BE2C (cell line): ENCODE measurements around the gene SNX32.

Experiments used
- DNase-seq: peaks from one replicate; pipeline ENCODE4 v3.0.0-alpha.2; 2020
- H3K27me3 ChIP-seq: fragments of 250-450 bp; sonication (Bioruptor Pico); 2 replicates; pipeline ENCODE4 v1.5.1; 2020; ENCODE audit warnings: mild to moderate bottlenecking
- H3K36me3 ChIP-seq: fragments of 250-450 bp; sonication (Bioruptor Pico); 2 replicates; pipeline ENCODE4 v1.5.1; 2020; ENCODE audit warnings: mild to moderate bottlenecking
- H3K4me1 ChIP-seq: fragments of 250-450 bp; sonication (Bioruptor Pico); 2 replicates; pipeline ENCODE4 v1.5.1; 2020
- H3K4me3 ChIP-seq: 2 replicates; pipeline ENCODE4 v1.5.1; 2011; ENCODE audit warnings: low read depth, low read length
- H3K9me3 ChIP-seq: fragments of 250-450 bp; sonication (Bioruptor Pico); 2 replicates; pipeline ENCODE4 v1.5.1; 2020
- TF ChIP-seq, protein P1 (sequence below): IDR thresholded peaks from 2 replicates; pipeline ENCODE4 v1.5.1; 2012; ENCODE audit warnings: mild to moderate bottlenecking, low read depth, low read length

The SNX32 gene

DNA sequence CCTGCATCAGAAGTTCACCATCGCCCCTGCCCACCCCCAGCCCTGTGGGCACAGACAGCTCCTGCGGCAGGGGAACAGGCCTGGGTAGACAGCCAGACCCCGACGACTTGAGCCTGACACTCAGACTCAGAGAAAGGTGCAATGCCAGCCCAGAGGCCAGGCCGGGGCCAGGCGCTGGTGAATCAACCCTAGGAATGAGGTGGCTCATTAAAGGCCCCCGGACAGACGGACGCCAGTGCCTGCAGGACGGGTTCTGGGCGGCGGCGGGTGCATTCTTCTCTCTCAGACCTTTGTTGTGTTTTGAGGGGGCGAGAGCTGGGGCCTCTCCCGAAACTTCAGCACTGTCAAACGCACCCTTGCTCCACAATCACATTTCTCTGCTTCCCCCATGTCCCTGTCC is 41.3 kb upstream of the SNX32 start:
- Histone ChIP-seq H3K4me1 (no peaks in the 10 kb centered on the region), H3K4me3 (no peak overlapping the region), H3K9me3 (no peaks in the 10 kb centered on the region), H3K36me3 (no peaks in the 10 kb centered on the region), H3K27me3 (peaks cover 35% of the 10 kb centered on the region)
- TF ChIP-seq, protein P1, sequence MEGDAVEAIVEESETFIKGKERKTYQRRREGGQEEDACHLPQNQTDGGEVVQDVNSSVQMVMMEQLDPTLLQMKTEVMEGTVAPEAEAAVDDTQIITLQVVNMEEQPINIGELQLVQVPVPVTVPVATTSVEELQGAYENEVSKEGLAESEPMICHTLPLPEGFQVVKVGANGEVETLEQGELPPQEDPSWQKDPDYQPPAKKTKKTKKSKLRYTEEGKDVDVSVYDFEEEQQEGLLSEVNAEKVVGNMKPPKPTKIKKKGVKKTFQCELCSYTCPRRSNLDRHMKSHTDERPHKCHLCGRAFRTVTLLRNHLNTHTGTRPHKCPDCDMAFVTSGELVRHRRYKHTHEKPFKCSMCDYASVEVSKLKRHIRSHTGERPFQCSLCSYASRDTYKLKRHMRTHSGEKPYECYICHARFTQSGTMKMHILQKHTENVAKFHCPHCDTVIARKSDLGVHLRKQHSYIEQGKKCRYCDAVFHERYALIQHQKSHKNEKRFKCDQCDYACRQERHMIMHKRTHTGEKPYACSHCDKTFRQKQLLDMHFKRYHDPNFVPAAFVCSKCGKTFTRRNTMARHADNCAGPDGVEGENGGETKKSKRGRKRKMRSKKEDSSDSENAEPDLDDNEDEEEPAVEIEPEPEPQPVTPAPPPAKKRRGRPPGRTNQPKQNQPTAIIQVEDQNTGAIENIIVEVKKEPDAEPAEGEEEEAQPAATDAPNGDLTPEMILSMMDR = no peak
- DNase-seq = no peak

DNA sequence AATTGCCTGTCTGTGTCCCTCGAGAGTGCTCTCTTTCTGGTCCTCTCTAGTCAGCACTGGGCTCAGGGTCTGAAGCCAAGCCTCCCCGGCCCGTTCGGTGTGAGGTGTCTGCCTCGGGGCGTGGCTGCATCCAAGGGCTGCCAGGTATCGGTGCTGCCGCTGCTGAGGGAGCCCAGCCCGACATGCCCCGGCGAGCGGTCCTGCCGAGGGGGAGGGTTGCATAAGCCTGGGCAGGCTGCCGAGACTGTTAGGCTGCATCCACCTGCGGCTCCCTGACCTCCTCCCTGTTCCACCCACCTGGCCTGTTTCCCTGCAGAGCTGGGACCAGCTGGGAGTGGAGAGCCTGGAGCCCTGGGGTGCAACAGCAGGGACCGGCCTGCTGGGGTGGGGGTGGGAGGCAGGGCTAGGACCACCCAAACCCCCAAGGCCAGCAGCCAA is 40.6 kb upstream of the SNX32 start:
- Histone ChIP-seq H3K27me3 (peaks cover 31% of the 10 kb centered on the region), H3K4me3 (no peak overlapping the region)
- DNase-seq = no peak

DNA sequence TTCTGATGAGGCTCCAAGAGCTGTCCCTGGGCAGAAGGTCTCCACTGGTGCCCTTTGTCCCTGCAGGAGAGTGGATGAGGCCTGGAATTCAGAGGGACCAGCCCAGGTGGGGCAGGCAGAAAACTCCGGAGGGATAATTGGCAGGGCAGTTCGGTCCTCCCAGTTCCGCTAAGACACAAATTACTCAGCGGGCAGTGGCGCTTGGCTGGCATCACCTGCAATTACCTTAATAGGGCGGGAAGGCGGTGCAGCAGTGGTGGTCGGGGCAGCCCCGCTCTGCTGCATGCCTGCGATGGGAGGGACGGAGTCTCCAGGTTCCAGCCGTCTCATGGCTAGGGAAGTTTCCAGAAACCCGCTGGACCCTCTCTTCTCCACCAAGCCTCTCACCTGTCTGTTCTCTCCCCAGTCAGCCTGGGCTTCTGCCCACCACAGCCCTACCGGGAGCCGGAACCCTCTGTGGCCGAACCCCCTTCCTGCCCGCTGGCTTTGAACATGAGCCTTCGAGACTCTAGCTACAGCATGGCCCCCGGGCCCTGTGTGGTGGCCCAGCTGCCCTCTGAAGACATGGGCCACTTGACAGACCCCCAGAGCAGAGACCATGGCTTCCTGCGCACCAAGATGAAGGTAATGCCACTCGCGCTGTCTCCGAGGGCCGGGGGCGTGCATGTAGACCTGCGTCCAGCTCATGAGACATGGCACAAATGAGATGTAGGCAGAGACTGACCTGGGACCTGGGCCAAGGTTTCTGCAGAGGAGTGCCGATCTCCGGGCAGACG is 40.0 kb upstream of the SNX32 start:
- no peaks in the 10 kb centered on the region for H3K9me3 ChIP-seq
- peaks cover 31% of the 10 kb centered on the region for H3K27me3 ChIP-seq
- TF ChIP-seq, protein P1 = no peak
- no peaks in the 10 kb centered on the region for H3K4me1 ChIP-seq
- no peak overlapping the region for H3K4me3 ChIP-seq
- no peaks in the 10 kb centered on the region for H3K36me3 ChIP-seq
- DNase-seq = no peak

More for the DNA sequence above, 40.6 kb upstream of the SNX32 start:
- Histone ChIP-seq H3K9me3 (no peaks in the 10 kb centered on the region), H3K36me3 (no peaks in the 10 kb centered on the region), H3K4me1 (no peaks in the 10 kb centered on the region)
- TF ChIP-seq, protein P1 = no peak

DNA sequence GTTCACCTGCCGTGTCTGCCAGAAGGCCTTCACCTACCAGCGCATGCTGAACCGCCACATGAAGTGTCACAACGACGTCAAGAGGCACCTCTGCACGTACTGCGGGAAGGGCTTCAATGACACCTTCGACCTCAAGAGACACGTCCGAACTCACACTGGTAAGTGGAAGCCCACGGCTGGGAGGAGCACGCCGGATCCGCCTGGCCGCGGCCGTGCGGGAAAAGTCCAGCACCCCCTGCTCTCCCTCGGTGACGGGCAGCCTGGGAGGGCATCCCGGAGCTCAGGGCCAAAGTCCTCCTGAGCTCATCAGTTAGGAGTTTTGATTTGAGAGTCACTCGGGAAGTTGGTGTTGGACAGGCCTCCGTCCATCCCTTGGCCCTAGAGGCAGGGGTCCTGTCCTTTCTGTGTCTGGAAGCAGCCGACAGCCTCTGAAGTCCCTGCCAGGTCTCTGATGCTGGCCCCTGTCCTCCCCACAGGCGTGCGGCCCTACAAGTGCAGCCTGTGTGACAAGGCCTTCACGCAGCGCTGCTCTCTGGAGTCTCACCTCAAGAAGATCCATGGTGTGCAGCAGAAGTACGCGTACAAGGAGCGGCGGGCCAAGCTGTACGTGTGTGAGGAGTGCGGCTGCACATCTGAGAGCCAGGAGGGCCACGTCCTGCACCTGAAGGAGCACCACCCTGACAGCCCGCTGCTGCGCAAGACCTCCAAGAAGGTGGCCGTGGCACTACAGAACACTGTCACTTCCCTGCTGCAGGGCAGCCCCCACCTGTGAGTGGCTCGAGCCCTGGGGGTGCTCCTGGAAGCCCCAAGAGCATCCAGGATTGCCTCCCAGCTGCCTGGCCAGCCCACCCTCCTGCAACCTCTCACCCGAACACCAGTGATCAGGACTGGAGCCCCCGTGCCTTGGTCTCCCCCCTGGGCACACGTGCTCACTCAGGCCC is 38.9 kb upstream of the SNX32 start:
- Histone ChIP-seq H3K9me3 (no peaks in the 10 kb centered on the region), H3K36me3 (no peaks in the 10 kb centered on the region), H3K4me3 (no peak overlapping the region), H3K4me1 (no peaks in the 10 kb centered on the region), H3K27me3 (peaks cover 33% of the 10 kb centered on the region)
- TF ChIP-seq, protein P1 = no peak
- no peak for DNase-seq

DNA sequence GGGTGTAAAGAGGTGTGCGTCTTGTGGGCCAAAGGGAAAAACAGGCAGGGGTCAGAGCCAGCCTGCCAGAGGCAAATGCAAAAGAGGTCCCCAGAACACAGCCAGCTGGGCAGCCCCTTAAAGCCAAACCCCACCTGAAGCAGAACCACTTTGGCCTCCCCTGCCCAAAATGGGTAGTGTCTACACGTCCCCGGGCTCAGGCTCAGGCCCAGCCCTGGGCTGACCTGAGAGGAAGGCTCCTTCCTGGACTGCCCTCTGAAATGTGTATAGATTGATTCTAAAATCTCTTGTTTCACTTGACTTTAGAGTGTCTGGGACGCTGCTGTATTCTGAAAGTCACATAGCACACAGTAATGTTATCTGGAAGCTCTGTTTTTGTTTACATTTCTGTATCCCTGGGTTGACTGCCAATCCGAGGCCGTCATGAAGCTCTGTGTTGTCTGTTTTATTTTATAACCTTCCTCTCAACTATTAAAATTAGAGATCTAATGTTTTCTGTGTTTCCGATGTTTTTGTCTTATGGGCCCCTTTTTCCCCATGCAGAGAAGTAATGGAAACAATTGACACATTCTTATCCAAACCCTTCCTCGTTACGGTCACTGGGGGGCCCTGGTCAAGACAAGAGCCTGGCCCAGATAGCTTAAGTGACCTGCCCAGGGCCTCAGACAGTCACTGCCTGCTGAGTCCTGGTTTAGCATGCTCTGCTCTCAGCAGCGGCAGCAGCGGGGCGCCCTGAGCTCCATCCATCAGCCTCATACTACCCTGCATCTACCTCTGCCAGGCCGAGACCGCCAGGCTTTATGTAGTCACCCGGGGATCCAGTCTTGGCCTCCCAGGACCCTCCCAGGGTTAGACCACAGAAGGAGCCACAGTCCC is 36.8 kb upstream of the SNX32 start:
- Histone ChIP-seq H3K27me3 (peaks cover 53% of the 10 kb centered on the region), H3K9me3 (no peaks in the 10 kb centered on the region), H3K36me3 (no peaks in the 10 kb centered on the region), H3K4me1 (no peaks in the 10 kb centered on the region), H3K4me3 (no peak overlapping the region)
- no peak for DNase-seq
- TF ChIP-seq, protein P1 = no peak
